ENCODE results near the gene KERA.
"Not testable (repeated sequence)": the region's sequence is repeated elsewhere in the genome, so short reads cannot be mapped to it uniquely, and the experiment has no call there.

The KERA gene

GRCh38 chr12:91057368-91058165 is at the start of gene KERA:
Gene KERA, minus strand, starts transcription at chr12:91058024. Its CDS starts 1,743 bp downstream, at chr12:91056281.
- no peak for DNase-seq

DNA sequence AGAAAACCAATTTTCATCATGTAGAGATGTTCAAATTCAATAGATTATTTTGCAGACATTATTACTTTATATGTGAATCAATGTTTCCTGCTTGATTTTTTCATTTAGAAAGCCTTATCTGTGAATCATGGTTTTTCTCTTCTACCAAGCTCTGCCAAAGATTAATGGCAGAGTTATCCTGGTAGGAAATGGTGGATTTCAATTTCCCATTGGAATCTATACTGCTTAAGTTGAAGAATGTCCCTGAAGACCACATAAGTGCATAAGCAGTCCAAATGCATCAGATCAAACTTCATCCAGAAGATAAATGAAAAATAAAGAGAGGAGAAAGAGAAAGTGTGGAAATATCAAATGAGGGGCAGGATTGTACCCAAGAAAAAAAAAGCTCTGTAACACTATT is 48.5 kb upstream of the KERA start:
- DNase-seq, result no peak

DNA sequence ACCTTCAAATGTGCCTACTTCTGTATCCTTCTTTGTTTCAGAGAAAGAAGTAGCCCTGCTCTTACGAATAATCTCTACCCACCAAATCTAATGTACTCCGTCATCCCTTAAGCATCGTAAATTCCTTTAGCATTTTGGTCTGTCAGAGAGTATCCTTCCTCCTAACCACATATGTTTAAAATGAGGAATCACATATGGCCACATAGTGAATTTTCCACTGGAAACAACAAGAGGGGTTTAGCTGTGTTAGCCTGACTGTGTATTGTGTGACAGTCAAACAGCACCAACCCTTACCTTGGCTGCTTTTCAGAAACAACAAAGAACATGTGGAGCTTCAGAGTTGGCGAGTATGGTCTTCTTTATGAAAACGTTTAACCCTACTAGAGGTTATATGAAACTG is 48.0 kb upstream of the KERA start:
- DNase-seq, result no peak

DNA sequence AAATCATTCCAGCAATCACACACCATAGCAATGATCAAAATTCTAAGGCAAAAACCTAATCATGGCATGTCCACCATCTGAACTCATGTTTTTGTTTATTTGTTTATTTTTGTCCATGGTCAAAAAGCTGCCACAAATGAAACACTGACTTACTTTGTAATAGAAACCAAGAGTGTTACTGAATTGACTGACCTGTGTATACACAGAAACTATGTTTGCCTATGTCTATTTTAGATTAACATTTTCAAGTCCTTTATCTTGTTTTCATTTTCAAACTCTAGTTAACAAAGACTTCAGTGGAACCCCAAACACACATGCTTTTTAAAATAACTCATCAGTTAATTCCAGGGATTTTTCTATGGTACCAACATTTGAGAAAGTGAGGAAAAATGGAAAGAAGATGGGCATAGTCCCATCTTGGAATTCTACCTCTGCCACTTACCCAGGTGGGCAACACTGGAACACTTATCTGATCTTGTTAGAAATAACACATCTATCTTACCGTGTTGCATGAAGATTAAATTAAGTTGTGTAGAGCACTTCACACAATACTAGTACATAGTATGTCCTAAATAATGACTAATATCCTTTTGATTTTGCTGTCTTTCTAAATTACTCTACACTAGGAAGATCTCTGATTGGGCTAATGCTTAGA is 47.1 kb upstream of the KERA start:
- DNase-seq, result no peak

- DNase-seq, result no peak
These were observed 45.8 kb upstream of the KERA start for GRCh38 chr12:91103624-91104023.

- DNase-seq, result no peak
These were observed 45.3 kb upstream of the KERA start for GRCh38 chr12:91103101-91103500.

DNA sequence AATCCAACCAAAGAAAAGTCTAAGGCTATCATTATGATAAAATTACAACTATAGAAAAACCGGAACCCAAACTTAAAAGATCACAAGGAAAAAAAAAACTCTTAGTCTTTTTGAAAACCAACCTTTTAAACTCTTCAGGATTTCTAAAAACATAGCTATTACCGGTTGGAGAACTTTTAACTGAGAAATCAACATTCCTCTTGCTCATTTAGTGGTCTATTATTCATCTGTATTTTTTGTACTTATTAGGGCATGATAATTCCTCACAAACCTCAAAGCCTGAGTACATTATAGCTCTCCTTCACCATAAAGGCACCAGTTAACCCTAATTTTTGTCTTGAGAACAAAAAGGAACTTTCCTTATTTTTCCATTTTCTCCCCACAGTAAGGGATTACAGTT is 43.1 kb upstream of the KERA start:
- no peak for DNase-seq

- DNase-seq, result no peak
These were observed 42.0 kb upstream of the KERA start for GRCh38 chr12:91099836-91100235.

GRCh38 chr12:91099341-91099740 is 41.5 kb upstream of the KERA start:
- DNase-seq, result no peak

DNA sequence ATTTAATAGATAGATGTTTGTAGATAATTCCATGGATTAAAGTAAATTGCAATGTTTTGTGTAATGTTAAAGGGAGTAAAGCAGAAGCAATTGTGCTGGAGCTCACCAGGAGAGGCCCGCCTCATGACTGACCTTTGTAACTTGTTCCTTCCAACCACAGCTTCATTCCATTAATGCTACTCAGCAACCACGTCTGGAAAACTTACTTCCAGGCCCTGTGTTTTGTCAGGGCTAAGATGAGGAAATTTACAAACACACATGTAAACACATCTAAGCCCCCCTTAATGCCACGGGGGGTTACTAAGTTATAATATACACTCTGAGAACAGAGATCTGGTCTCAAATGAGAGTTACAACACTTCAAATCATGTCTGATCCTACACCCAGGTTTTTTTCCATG is 41.1 kb upstream of the KERA start:
- no peak for DNase-seq

DNA sequence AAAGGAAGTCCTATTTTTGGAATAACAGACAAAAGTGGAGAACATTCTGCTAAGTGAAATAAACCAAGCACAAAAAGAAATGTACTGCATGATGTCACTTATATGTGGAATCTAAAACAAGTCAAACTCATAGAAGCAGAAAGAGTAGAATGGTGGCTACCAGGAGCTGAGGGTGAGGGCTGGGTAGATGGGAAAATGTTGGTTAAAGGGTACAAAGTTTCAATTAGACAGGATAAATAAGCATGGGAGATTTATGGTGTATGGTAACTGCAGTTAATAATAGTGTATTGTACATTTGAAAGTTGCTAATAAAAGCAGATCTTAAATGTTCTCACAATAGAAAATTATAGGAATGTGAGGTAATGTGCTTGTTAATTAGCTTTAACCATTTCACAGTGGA is 40.6 kb upstream of the KERA start:
- DNase-seq, result no peak

DNA sequence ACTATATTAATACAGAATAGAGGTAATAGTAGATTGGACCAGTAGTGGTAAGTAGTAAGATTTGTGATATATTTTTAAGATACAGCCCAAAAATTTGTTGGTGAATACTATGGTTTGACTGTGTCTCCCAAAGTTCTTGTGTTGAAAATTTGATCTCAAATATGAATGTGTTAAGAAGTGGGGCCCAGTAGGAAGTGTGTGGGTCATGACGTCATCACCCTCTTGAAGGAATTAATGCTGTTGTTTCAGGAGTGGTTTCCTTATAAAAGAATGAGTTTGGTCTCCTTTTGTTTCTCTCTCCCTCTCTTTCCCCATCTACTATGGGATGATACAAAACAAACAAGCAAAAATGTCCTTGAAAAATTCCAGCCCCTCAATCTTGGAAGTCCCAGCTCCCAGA is 37.1 kb upstream of the KERA start:
- no peak for DNase-seq

- no peak for DNase-seq
These were observed 36.3 kb upstream of the KERA start for GRCh38 chr12:91094032-91094662.

DNA sequence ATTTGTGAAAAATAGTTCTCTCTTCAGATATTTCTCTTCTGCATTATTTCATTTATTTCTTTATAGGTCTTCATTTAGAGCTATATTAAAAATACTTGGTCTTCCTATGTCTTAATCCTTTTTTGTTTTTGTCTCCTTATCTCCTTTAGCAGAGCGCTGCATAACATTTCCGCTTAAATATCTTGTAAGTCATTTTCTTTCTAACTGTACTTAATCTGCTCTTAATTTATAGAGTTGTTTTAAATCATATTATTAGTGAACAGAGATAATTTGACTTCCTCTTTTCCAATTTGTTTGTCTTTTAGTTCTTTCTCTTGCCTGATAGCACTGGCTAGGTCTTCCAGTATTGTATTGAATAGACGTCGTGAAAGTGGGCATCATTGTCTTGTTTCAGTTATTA is 35.5 kb upstream of the KERA start:
- no peak for DNase-seq

DNA sequence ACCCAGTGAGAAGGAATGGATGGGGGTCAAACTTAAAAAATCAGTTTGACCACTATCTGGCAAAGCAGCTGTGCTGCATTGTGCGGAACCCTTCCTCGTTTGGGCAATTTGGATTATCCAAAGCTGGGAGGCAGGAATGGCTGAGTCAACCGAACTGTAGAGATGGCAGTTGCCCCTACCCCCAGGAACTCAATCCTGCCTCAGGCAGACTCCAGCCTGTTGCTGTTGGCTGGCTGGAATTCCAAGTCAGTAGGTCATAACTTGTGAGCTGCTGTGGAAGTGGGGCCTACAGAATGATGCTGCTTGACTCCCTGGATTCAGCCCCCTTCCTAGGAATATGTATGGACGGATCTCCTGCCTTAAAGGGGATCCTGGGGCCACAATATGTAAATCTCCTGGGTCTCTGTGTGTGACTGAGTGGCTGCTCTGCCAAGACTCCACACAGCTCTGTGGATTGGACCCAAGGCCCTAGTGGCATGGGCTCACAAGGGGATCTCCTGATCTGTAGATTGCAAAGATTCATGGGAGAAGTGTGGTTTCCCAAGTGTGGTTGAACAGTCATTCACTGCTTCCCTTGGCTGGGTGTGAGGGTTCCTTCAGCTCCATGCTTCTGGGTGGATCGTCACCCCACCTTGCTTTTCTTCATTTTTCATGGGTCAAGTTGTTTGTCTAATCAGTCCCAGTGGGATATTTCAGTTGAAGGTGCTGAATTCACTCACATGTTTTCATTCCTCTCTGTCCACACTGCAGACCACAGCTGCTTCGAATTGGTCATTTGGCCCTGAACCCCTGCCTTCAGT is 34.3 kb upstream of the KERA start:
- no peak for DNase-seq

DNA sequence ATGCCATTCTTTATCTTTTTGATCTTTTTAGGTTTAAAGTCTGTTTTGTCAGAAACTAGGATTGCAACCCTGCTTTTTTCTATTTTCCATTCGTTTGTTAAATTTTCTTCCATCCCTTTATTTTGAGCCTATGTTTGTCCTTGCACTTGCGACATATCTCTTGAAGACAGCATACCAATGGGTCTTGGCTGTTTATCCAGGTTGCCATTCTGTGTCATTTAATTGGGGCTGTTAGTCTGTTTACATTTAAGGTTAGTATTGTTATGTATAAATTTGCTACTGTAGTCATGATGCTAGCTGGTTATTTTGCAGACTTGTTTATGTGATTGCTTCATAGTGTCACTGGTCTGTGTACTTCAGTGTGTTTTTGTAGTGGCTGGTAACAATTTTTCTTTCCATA is 32.1 kb upstream of the KERA start:
- not testable (repeated sequence) for DNase-seq

GRCh38 chr12:91080041-91080440 is 22.2 kb upstream of the KERA start:
- DNase-seq, result no peak

GRCh38 chr12:91078501-91078900 is 20.7 kb upstream of the KERA start:
- no peak for DNase-seq

GRCh38 chr12:91077228-91077954 is 19.6 kb upstream of the KERA start:
- DNase-seq, result no peak

DNA sequence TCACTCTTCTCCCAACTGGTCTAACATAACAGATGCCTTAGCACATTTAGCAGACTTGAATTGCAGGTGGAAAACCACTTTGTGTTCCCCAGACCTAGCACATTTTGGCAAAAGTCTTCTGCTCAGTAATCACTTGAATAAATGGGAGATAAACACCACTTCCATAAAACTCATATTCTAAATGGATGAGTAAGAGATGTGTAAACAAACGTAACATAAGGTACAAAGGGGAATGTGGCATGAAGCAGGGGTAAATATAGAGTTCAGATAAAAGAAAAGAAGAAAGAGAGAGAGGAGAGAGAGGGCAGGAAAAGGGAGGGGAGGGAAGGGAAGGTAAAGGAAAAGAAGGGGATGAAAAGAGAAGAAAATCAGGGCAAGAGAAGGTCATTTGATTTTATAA is 17.0 kb upstream of the KERA start:
- DNase-seq, result no peak

GRCh38 chr12:91074154-91074709 is 16.4 kb upstream of the KERA start:
- DNase-seq, result no peak

GRCh38 chr12:91073426-91073825 is 15.6 kb upstream of the KERA start:
- no peak for DNase-seq

Measured in activated T-cell treated with anti-CD3 and anti-CD28 coated beads, Interleukin-2, amount 50 U/mL, for 1 hour (primary cell).